HK-2 (cell line): ENCODE results near the gene AUH.
"Not testable (repeated sequence)": the region's sequence is repeated elsewhere in the genome, so short reads cannot be mapped to it uniquely, and the experiment has no call there.

Experiments
- DNase-seq: peaks from one replicate; pipeline ENCODE4 v3.0.0-alpha.2; 2018; ENCODE audit not compliant: unreplicated experiment

Gene AUH, protein sequence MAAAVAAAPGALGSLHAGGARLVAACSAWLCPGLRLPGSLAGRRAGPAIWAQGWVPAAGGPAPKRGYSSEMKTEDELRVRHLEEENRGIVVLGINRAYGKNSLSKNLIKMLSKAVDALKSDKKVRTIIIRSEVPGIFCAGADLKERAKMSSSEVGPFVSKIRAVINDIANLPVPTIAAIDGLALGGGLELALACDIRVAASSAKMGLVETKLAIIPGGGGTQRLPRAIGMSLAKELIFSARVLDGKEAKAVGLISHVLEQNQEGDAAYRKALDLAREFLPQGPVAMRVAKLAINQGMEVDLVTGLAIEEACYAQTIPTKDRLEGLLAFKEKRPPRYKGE

DNA sequence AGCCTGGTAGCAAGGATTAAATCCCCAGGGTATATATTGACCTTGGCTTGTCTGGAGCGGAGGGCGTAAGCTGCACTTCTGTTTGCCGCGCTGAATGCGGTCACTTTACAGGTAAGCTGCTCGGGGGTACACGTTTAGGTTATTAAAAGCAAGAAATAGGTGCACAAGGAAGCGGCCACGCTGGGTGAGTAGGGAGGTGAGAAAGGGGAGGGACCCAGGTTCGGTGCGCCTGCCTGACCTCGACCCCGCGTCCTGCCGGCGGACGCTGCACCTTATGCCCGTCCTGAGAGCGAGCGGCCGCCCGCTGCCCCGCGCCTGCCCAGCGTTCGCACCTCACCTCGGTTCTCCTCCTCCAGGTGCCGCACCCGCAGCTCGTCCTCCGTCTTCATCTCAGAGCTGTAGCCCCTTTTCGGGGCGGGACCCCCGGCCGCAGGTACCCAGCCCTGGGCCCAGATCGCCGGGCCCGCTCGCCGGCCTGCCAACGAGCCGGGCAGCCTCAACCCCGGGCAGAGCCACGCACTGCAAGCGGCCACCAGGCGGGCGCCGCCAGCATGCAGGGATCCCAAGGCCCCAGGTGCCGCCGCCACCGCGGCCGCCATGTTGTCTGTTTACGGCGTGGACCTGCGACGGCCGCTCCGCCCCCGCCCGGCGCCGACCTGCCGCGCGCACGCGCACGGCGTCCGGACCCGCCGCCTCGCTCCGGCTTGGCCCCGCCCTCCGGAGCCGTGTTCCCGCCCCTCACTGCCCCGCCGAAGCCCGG, at the start of gene AUH:
Gene AUH (minus strand): TSS at position 628 of the 760 bp plus-strand sequence. CDS start 29 bp downstream, at position 599.
- DNase-seq = peak; percentile 84

DNA sequence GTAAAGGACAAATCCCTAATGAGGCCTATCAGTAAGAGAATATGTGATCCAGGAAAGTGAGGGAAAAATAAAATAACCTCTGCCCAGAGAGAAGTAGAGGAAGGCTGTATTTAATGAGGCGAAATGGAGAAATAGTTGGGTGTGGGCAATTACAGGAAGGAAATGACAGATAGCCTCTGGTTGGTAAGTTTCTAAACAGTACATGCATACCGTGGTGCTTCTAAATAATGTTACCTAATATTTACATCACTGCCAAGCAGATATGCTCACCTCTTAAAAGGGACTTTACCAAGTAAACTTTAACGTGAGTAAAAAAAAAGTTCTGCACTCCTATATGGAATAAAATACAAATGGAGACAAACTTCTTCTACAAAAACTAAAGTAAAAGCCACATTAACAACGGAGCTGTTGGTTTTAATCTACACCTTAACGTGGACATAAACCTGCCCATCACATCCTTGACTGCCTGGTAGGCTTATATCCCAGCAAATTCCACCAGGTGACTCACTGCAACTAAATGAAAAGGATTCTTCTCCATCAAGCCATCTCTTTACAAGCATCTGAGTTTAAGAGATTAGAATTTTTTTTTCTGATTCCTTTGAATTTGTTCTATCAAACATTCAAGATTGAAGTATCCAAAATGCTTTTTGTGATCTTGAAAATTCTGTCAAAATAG, 49.5 kb upstream of the AUH start:
- DNase-seq = no peak

DNA sequence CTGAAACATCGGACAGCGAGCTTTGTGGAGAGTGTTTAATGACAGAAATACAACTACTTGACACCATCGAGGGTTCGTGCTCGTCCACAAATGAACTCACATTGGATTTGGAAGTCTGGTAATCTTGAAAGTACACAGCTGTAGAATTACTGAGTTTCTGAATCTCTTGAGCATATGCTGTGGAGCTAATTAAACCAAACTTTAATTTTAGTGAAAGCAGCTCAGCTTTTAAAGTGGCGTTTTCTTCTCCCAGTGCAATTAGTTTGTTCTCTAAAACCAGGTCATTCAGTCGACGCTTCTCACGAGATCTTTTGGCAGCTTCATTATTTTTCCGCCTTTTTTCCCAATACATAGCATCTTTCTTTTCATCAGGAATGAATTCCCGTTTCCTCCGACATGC, 48.4 kb upstream of the AUH start:
- no peak for DNase-seq

DNA sequence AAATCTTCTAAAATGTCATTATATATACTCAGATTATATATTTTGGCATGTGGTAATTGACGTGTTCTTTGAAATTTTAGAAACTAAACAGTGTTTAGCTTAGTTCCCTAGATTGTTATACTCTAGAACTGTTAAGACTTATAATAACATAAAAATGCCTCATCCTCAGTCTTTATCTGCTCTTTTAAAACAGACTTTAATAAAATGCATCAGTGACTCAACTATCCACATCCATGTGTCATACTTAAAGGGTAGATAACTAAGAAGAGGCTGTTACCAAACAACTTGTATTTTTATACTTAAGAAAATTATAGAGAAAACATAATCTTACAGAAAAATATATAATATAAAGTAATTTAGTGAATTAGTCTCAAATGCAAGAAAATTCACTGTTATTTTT, 46.8 kb upstream of the AUH start:
- no peak for DNase-seq

DNA sequence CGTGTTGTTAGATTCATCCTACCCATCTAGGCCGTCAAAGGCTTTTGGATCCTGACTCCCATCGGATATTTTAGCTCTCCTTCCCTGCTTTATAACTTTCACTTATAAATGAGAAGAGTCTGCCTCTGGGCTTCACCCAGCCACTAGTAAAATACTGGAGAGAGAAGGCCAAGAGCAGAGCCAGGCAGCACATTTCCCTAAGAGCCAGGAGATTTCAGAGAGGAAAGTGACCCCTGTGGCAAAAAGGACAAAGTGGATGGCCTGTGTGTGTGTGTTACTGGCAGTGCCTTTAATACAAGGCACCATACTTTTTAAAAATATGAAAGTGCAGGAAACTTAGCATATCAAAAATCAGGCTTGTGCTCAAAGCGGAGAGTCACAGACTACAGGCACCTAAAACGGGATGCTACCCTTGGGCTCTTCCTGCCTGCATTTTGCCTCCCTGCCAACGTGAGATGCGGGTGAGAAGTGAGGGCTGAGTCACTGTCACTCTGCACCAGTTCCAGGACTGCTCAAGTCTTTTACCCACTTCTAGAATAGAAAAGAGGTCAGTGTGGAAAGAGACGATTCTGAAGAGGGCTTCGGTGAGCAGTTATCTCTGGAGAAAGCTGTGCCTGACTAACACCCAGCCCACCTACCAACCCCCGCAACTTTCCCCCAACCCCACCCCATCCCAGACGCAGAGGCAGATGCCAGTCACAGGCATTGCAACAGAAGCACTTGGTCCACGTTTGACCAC, 46.0 kb upstream of the AUH start:
- DNase-seq = no peak

DNA sequence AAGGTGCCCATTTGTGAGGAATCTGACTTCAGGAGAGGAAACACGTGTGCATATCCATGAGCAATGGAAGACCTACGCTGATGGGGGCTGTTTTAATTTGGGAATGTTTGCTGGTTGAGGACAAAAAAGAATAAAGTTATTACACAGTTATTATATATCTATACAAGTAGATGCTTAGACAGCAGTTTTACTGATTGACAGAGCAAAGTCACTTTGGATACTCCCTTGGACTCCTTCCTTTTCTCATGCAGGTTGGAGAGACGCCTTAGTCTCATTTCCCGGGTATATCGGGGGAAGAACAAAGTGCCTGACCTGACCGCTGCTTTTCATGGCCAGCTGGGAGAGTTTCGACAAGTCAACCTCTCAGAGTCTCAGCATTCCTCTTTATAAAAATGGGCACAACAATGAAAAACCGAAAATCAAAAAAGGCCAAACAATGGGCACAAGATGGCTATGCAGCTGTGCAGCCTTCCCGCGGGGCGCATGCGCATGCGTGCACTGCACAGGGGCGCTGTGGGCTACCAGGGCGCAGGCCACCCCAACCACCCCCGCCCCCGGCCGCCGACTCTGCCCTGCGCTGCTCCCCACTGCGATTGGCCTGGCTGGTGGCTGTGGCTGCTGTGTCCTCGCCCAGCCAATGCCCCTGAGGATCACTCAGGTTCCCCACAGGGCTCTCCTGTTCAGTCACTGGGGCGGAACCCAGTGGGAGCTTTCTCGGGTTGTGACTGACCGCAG, 43.8 kb upstream of the AUH start:
- no peak for DNase-seq

DNA sequence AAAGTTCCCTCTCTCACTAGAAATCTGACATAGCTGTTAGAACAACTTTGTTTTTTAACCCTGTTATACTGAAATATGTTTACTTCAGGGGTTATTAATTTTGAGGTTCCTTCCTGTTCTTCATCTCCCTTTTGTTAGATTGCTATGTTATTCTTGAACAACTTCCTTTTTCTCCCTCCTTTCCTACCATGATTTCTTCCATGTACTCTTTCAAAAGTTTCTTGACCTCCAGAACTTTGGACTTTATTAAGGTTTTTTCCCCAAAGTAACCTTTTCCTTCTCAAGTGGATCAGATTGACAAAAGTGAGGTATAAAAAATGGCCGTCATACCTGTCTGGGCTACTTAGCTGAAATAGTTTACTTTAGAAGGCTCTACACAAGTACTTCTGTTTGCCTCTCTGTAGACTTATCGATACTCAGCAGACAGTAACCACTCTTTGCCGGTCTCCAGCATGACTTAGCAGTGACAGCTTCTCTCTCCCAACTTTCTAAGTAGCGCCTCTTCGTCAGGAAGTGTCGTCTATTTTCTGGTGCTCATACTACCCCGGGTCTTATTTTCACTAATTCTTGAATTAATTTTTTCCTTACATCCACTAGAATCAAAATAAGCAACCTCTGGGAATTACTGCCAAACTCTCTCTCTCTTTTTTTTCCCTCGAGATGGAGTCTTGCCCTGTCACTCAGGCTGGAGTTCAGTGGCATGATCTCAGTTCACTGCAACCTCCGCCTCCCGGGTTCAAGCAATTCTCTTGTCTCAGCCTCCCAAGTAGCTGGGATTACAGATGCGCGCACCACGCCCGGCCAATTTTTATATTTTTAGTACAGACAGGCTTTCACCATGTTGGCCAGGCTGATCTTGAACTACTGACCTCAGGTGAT, 42.2 kb upstream of the AUH start:
- no peak for DNase-seq

DNA sequence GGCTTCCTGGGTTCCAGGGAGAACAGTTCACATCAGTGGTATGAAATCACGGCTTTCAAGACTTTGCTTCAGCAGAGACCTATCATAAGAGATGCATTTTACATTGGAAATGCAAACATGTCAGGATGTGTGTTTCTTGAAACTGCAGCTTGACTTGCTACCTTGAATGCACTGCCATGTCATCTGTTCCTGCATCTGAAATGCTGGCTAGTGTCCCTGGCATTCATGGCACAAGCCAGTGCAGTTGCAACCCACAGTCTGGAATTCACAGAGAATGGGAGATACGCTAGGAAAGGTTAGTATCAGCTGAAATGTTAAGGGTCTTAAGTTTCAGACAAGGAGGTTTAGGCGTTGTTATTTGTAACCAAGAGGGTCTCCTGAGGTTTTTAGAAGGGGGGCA, 37.2 kb upstream of the AUH start:
- no peak for DNase-seq

DNA sequence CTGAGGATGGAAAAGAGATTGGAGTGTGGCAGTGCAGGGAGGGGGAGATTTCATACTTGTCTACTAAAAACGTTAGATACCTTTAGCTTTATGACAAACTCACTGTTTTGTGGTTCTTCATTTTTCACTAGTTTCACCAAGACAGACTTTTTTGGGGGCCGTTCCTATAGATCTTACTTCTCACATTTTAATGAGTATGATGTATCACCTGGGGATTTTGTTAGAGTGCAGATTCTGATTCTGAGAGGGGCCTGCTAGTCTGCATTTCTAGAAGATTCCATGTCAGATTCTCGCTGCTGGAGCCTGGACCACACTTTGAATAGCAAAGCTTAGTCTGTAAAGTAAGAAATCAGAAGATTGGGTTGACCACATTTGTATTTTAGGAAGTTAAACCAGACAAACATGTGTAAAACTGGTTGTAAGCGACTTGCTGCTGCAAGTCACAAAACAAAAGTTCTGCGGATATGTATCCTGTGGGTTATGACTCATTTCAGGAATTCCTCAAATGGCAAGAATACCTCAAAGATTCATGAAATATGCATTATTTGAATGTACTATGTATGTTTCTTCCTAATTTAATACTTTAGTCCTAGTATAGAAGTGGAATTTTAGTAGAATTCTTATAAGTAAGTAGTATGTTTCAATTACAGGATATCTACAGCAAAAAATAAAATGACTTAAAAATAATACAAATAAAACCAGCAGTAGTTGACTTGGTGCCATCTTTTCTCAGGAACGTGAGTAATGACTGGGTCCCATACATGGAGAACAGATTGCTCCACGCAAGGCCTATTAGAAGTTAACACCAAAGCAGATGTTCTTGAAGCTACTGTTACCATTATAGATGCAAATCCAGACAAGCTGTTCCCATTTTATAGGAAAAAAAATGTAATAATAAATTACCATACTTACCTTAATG, 34.1 kb upstream of the AUH start:
- no peak for DNase-seq

DNA sequence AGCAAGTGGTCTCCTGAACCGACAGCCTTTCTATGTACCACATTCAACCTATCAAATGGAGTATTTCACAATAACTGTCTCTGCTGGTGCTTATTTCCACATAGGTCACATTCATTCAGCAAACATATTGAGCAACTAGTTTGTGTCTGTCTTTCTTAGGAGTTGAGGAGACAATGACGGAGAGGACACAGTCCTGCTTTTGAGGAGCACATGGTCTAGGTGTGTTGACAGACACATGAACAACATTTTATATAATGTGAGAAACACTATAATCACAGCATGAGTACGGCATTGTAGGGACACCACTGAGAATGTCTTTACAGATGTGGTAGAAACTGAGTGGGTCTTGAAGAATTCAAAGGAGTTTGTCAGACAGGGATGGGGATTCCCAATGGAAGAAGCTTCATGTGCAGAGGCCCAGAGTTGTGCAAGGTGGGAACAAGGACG, 33.4 kb upstream of the AUH start:
- no peak for DNase-seq

DNA sequence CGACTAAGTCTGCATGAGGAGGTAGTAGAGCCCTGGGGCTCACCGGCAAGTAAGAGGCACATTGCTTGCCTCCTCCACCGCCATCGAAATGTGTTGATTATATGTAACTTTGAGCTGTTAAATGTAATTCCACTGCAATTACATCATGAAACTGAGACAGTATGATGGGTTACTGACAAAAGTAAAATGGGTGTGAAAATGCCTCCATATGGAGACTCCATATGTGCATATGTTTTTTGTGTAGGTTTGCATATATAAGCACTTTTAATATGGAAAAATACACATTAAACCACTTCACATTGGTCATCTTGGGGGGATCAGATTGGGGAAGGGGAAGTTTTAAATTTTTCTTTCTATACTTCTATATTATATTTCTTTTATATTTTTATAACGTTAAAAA, 32.1 kb upstream of the AUH start:
- no peak for DNase-seq

DNA sequence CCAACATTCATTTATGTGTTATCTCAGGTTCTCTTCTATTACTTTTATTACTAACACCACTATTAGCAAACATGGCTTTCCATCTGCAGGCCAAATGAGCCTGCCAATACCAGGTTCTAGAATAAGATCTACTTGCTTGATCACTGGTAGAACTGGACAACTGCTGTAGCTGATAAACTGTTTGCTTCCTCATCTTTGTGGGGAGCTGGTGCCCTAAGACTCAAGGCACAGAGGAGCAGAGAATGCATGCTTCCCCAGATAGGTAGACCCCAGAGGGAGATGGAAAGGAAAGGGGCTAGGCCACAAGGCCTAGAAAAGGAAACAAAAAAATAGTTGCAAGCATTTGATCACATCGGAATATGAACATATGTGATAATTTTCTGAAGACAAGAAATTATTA, 30.7 kb upstream of the AUH start:
- DNase-seq = no peak

DNA sequence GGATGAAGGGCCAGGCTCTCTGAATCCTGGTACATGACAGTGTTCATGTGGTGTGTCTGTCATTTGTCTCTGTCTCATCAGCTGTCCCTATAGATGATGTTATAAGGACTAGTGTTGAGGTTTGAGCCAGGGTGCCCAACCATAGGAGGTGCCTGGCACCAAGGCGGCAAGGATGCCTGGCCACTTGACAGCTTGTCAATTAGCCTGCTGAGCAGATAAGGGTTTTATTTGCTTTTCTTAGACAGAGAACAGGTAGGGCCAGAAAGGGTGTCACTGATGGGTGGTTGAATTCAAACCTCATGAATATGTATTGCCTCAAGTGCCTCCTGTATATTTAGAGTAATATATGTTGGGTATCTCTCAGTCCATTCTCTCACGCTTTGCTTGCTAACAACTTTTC, 30.1 kb upstream of the AUH start:
- DNase-seq = no peak

DNA sequence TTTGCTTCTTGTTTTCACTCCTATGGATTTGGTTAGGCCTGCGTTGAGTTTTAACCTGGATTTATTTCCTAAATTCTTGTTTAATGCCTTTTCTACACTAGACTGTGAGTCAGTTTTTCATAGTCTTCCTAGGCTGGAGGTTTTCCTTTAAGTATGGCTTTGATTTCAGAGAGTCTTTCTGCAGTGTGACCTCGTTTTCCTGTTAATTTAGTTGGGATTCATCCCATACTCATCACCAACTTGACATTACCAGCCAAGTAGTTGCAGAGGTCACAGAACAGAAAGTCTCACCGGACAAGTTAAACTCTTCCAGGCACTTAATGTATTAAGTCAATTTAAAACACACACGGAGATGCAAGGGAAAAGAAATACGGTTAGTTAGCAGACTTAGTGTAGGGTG, 29.7 kb upstream of the AUH start:
- DNase-seq = no peak

DNA sequence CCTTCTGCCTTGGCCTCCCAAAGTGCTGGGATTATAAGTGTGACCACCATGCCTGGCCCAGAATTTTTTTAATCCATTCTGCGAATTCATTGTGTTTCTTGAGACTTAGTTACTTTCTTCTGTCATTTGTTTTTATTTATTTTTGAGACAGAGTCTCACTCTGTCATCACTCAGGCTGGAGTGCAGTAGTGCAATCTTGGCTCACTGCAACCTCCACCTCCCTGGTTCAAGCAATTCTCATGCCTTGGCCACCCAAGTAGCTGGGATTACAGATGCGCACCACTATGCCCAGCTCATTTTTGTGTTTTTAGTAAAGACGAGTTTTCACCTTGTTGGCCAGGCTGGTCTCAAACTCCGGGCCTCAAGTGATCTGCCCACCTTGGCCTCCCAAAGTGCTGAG, 28.0 kb upstream of the AUH start:
- DNase-seq = not testable (repeated sequence)

DNA sequence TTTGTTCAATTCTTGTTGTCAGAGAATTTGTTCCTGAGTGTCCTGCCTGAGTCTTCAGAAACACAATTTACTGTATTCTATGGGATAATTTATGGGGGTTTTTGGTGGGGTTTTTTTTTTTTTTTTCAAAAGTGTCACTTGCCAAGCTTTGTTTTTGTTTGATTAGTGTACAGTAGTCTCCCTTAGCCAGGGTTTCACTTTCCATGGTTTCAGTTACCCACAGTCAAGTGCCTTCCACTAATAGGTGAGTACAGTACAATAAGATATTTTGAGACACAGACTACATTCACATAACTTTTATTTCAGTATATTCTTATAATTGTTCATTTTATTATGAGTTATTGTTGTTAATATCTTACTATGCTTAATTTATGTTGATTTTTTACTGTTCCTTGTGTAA, 25.0 kb upstream of the AUH start:
- no peak for DNase-seq

DNA sequence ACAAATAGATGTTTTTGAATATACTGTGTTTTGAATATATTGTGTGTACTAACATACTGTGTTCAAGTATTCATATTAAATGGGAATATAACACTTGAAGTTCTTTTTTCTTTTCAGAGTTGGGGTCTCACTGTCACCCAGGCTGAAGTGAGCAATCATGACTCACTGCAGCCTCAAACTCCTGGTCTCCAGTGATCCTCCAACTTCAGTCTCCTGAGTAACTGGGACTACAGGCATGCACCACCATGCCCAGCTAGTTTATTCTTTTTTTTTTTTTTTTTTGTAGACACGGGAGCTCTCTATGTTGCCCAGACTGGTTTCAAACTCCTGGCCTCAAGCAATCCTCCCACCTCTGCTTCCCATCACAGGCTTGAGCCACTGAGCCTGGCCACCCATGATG, 23.2 kb upstream of the AUH start:
- DNase-seq = no peak

DNA sequence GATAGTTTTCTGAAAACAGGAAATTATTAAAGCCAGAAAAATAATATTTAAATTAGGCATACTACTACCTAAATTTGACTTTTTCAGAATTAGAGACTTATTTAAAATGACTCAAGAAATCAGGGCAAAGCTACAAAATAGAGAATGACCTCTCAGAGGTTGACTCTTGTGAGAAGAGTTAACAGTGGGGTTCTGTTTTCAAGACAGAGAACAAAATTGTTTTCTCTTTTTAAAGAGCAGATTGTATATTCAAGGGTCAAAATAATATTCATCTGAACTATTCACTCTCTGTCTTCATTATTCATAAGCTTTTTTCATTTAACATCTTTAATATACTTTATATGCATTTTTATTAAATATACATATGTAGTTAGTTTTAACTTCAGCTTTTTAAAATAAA, 21.9 kb upstream of the AUH start:
- no peak for DNase-seq

DNA sequence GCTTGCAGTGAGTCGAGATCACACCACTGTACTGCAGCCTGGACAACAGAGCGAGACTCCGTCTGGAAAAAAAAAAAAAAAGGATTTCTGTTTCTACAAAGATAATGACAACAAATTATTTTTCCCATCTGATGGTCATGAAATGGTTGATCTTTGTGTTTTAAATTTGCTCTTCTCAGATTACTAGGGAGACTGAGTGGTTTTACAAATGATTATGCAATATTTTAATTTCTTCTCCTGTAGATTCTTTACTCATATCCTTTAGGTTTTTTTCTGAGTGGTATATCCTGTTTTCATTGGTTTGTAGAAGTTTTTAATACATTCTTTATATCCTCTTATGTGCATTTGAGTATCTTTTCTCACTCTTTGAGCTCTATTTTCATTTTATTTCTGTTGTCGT, 20.6 kb upstream of the AUH start:
- no peak for DNase-seq
